GM12878 (cell line): ENCODE data around the gene SLCO3A1.

ENCODE experiments used
- BACH1 ChIP-seq: fragments of 450-650 bp; IDR thresholded peaks from 2 replicates; pipeline ENCODE4 v1.6.1; 2017; ENCODE audit warnings: mild to moderate bottlenecking, borderline replicate concordance
- CREB1 ChIP-seq: IDR thresholded peaks from 2 replicates; pipeline ENCODE4 v1.6.1; 2012; ENCODE audit warnings: low read depth, mild to moderate bottlenecking, inconsistent platforms
- EZH2 ChIP-seq: IDR thresholded peaks from 2 replicates; pipeline ENCODE4 v1.6.1; 2012; ENCODE audit warnings: low read depth, mild to moderate bottlenecking, control low read depth, inconsistent platforms, low read length, borderline replicate concordance; ENCODE audit not compliant: control insufficient read depth
- HCFC1 ChIP-seq: fragments of 150-350 bp; IDR thresholded peaks from 2 replicates; pipeline ENCODE4 v1.6.1; 2014; ENCODE audit warnings: low read length
- POLR2A ChIP-seq: IDR thresholded peaks from 2 replicates; pipeline ENCODE4 v1.6.1; 2011; ENCODE audit warnings: low read depth, mild to moderate bottlenecking, low read length
- TBL1XR1 ChIP-seq: IDR thresholded peaks from 2 replicates; pipeline ENCODE4 v1.6.1; 2012; ENCODE audit warnings: low read depth, low read length, improper control_type of control experiment
- TF ChIP-seq, protein P1 (sequence below): fragments of 450-650 bp; IDR thresholded peaks from 2 replicates; pipeline ENCODE4 v1.6.1; 2017; ENCODE audit warnings: antibody characterized with exemption, mild to moderate bottlenecking, moderate library complexity
- TF ChIP-seq, protein P2 (sequence below): fragments of 450-650 bp; IDR thresholded peaks from 2 replicates; pipeline ENCODE4 v1.6.1; 2017; ENCODE audit warnings: mild to moderate bottlenecking, moderate library complexity
- TF ChIP-seq, protein P3 (sequence below): IDR thresholded peaks from 2 replicates; pipeline ENCODE4 v1.6.1; 2012; ENCODE audit warnings: low read depth, low read length, improper control_type of control experiment
- TF ChIP-seq, protein P4 (sequence below), 3 experiments: IDR thresholded peaks in 2 of 3; conservative IDR thresholded peaks in 1 of 3; 2 replicates each; pipeline ENCODE4 v1.5.1; 2011; ENCODE audit warnings: low read depth in 3 of 3, low read length in 3 of 3, mild to moderate bottlenecking in 3 of 3, control low read depth in 2 of 3, moderate library complexity in 2 of 3, inconsistent platforms in 1 of 3, mixed read lengths in 1 of 3; ENCODE audit not compliant: control insufficient read depth in 2 of 3, insufficient read depth in 1 of 3; ENCODE audit errors: extremely low read depth in 1 of 3
- TF ChIP-seq, protein P5 (sequence below): fragments of 450-650 bp; IDR thresholded peaks from 2 replicates; pipeline ENCODE4 v1.6.1; 2018; ENCODE audit warnings: borderline replicate concordance, mild to moderate bottlenecking; ENCODE audit not compliant: partially characterized antibody

DNA sequence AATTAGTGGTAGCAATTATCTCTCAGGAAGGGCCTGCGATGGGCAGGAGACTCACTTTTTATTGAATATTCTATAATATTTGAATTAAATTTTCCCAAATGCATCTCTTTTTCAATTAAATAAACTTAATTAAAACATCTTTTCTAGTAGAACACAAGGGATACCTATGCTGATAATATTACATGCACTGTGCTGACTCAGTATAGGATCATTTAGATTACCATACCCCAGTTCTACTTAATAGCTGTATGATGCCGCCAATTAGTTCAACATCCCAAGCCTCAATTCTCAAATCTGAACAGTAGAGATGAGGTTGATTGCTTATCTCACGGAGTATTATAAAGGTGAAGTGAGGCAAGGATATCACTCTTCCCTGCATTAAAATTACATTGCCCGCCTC is 149.2 kb downstream of the SLCO3A1 start:
- no peak for TF ChIP-seq POLR2A
- TF ChIP-seq, protein P1, sequence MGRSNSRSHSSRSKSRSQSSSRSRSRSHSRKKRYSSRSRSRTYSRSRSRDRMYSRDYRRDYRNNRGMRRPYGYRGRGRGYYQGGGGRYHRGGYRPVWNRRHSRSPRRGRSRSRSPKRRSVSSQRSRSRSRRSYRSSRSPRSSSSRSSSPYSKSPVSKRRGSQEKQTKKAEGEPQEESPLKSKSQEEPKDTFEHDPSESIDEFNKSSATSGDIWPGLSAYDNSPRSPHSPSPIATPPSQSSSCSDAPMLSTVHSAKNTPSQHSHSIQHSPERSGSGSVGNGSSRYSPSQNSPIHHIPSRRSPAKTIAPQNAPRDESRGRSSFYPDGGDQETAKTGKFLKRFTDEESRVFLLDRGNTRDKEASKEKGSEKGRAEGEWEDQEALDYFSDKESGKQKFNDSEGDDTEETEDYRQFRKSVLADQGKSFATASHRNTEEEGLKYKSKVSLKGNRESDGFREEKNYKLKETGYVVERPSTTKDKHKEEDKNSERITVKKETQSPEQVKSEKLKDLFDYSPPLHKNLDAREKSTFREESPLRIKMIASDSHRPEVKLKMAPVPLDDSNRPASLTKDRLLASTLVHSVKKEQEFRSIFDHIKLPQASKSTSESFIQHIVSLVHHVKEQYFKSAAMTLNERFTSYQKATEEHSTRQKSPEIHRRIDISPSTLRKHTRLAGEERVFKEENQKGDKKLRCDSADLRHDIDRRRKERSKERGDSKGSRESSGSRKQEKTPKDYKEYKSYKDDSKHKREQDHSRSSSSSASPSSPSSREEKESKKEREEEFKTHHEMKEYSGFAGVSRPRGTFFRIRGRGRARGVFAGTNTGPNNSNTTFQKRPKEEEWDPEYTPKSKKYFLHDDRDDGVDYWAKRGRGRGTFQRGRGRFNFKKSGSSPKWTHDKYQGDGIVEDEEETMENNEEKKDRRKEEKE = no peak
- TF ChIP-seq, protein P2, sequence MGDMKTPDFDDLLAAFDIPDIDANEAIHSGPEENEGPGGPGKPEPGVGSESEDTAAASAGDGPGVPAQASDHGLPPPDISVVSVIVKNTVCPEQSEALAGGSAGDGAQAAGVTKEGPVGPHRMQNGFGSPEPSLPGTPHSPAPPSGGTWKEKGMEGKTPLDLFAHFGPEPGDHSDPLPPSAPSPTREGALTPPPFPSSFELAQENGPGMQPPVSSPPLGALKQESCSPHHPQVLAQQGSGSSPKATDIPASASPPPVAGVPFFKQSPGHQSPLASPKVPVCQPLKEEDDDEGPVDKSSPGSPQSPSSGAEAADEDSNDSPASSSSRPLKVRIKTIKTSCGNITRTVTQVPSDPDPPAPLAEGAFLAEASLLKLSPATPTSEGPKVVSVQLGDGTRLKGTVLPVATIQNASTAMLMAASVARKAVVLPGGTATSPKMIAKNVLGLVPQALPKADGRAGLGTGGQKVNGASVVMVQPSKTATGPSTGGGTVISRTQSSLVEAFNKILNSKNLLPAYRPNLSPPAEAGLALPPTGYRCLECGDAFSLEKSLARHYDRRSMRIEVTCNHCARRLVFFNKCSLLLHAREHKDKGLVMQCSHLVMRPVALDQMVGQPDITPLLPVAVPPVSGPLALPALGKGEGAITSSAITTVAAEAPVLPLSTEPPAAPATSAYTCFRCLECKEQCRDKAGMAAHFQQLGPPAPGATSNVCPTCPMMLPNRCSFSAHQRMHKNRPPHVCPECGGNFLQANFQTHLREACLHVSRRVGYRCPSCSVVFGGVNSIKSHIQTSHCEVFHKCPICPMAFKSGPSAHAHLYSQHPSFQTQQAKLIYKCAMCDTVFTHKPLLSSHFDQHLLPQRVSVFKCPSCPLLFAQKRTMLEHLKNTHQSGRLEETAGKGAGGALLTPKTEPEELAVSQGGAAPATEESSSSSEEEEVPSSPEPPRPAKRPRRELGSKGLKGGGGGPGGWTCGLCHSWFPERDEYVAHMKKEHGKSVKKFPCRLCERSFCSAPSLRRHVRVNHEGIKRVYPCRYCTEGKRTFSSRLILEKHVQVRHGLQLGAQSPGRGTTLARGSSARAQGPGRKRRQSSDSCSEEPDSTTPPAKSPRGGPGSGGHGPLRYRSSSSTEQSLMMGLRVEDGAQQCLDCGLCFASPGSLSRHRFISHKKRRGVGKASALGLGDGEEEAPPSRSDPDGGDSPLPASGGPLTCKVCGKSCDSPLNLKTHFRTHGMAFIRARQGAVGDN = no peak
- TF ChIP-seq, protein P3, sequence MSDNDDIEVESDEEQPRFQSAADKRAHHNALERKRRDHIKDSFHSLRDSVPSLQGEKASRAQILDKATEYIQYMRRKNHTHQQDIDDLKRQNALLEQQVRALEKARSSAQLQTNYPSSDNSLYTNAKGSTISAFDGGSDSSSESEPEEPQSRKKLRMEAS = no peak
- TF ChIP-seq, protein P4, sequence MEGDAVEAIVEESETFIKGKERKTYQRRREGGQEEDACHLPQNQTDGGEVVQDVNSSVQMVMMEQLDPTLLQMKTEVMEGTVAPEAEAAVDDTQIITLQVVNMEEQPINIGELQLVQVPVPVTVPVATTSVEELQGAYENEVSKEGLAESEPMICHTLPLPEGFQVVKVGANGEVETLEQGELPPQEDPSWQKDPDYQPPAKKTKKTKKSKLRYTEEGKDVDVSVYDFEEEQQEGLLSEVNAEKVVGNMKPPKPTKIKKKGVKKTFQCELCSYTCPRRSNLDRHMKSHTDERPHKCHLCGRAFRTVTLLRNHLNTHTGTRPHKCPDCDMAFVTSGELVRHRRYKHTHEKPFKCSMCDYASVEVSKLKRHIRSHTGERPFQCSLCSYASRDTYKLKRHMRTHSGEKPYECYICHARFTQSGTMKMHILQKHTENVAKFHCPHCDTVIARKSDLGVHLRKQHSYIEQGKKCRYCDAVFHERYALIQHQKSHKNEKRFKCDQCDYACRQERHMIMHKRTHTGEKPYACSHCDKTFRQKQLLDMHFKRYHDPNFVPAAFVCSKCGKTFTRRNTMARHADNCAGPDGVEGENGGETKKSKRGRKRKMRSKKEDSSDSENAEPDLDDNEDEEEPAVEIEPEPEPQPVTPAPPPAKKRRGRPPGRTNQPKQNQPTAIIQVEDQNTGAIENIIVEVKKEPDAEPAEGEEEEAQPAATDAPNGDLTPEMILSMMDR (IDR thresholded peaks at IDR 0.05 in 2 of 3, conservative IDR thresholded peaks at IDR 0.05 in 1 of 3; ENCODE audit: control insufficient read depth in 2 of 3, extremely low read depth in 1 of 3, insufficient read depth in 1 of 3, low read depth in 3 of 3, low read length in 3 of 3) = no peak
- no peak for TF ChIP-seq BACH1
- no peak for TF ChIP-seq HCFC1
- TF ChIP-seq, protein P5, sequence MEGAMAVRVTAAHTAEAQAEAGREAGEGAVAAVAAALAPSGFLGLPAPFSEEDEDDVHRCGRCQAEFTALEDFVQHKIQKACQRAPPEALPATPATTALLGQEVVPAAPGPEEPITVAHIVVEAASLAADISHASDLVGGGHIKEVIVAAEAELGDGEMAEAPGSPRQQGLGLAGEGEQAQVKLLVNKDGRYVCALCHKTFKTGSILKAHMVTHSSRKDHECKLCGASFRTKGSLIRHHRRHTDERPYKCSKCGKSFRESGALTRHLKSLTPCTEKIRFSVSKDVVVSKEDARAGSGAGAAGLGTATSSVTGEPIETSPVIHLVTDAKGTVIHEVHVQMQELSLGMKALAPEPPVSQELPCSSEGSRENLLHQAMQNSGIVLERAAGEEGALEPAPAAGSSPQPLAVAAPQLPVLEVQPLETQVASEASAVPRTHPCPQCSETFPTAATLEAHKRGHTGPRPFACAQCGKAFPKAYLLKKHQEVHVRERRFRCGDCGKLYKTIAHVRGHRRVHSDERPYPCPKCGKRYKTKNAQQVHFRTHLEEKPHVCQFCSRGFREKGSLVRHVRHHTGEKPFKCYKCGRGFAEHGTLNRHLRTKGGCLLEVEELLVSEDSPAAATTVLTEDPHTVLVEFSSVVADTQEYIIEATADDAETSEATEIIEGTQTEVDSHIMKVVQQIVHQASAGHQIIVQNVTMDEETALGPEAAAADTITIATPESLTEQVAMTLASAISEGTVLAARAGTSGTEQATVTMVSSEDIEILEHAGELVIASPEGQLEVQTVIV = no peak
- TF ChIP-seq CREB1 = no peak
- TF ChIP-seq TBL1XR1 = no peak
- TF ChIP-seq EZH2 = no peak
